GM21528 (cell line): ENCODE results near the gene TCF12.
A peak's percentile ranks its signal among the peaks of the same experiment; 100 is the strongest.

Experiments
- ATAC-seq: cut with Tn5 transposase; IDR thresholded peaks from one replicate; pipeline ENCODE4 v1.9.1; 2021; ENCODE audit warnings: mild to moderate bottlenecking, moderate library complexity; ENCODE audit not compliant: unreplicated experiment, low FRiP score

TCF12 gene

GRCh38 chr15:57305009-57305408, 386.6 kb downstream of the TCF12 start:
- ATAC-seq, result no peak

- peak; percentile 75 for ATAC-seq
These were observed 387.9 kb downstream of the TCF12 start for GRCh38 chr15:57306161-57306943.

- peak; percentile 12 for ATAC-seq
These were observed 388.5 kb downstream of the TCF12 start for GRCh38 chr15:57306944-57307411.

DNA sequence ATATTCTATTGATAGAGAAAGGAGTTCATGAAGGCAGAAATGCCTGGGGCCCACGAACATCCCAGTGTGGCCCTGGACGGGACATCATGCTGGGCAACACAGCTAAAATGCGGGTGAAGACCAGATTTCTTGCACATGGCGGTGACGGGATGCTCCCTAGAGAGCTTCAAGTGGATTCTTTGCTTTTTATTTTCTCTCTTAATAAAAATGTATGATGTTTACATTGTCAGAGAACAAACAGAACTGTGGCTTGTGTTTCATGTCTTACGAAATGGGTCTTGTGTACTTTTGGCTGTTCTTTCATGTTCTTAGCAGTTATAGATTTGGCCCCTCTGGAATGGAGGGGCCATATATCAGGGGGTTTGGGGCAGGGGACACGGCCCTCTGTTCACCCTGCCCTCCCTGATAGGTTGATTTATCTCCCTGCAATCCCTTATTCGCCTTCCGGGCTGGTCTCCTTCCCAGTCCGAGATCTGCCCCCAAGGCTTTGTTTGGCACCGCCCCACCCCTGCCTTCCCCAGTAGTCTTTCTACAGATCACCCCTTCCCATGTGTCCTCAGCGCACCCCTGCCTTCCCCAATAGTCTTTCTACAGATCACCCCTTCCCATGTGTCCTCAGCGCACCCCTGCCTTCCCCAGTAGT, 389.2 kb downstream of the TCF12 start:
- no peak for ATAC-seq

- no peak for ATAC-seq
These were observed 389.7 kb downstream of the TCF12 start for GRCh38 chr15:57308170-57308545.

DNA sequence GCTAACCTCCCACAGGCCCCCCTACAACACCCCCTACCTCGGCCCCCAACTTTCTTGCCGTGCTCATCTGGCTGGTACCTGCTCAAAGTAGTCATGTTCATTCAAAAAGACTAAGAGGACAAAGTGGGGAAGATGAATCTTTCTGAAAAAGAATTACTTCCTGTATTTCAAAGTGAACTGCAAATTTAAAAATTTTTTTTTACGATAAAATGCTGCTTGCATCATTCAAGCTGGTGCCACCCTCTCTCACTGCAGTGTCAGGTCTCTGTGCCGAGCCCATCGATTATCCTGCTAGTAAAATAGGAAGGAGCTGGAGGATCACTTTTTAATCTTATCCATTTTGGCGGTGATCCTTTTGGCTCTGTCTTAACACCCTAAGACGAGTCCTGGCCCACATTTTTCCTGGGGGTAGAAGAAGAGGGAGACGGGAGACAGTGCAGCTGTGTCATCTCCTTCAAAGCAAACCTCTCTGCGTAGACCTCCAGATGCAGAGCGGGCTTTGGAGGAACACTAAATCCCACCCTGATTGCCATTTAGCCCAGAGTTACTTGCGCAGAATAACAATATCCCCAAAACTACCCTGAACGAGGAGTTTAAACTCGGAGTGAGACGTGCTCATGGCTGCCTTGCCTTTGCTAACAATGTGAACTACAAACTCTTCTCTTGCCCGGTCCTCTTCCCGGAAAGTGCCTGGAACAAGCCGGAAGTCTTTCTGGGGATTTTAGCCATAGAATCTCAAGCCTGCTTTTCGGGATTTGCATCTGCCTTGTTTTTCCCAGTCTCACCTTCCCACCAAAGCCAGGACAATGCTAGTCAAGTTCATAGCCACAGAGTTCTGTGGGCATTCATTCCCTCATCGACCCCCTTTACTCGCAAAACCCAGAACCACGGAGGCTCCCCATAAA, 391.7 kb downstream of the TCF12 start:
- ATAC-seq, result no peak

DNA sequence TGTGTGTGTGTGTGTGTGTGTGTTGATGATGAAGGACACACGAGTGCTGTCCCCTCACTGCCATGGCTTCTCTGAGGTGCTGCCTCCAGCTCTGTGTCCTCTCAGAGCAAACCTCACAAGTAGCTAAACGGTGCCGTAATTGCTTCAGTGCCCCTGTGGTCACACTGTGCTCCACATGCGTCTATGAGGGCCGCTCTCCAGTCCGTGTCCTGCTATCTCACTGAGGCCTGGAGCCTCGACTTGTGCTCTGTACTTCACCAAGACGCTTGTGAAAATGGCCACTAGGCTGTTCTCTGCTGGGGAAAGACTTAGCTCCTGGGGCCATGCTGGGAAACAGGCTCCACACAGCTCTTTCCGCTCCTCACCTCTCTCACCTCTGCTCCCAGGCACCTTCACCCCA, 392.4 kb downstream of the TCF12 start:
- ATAC-seq, result no peak

- no peak for ATAC-seq
These were observed 393.5 kb downstream of the TCF12 start for GRCh38 chr15:57312006-57312317.

DNA sequence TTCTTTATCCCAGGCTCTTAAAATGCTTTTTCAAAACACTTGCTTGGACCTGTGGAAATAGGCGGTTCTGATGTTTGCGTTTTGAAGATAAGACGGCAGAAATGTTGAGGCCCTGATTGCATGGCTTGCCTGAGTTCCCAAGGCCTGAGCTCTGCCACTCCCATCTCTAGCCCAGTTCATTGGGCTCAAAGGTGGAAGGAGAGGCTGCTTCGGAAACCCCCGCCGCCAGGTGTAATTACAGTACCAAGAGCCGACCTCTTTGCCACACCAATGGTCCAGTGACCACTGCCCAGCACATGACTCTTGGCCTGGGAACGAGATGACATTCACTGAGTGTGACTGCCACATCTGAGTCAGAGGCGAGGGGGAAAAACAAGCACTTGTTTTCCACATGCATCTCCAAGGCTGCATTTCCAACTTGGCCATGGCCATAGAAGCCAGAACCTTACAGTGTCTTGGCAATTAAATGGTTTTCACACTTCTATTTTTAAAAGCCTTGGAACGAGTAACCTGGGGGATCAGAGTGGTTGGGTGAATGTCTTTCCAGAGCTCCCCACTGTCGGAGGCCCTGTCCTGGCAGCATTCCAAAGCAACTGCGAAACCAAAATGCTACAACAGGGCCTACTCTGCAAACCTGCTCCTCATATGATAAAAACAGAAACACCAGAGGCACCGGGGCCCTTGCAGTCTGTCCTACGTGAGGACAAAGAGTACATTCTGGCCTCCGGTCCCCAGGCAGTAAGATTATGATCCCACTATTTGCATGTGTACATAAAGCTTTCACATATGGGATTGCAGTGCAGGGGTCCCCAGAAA, 394.1 kb downstream of the TCF12 start:
- no peak for ATAC-seq

GRCh38 chr15:57313134-57313483, 394.7 kb downstream of the TCF12 start:
- ATAC-seq, result no peak

DNA sequence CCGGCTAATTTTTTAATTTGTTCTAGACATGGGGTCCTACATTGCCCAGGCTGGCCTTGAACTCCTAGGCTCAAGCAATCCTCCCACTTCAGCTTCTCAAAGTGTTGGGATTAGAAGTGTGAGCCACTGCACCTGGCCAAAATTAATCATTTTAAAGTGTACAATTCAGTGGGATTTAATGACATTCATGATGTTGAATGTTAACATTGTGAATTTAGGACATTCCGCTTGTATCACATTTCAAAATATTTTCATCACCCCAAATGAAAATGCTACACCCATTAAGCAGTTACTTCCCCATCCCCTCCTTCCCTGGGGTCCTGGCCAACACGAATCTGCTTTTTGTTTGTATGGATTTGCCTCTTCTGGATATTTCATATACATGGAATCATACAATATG, 395.8 kb downstream of the TCF12 start:
- no peak for ATAC-seq

DNA sequence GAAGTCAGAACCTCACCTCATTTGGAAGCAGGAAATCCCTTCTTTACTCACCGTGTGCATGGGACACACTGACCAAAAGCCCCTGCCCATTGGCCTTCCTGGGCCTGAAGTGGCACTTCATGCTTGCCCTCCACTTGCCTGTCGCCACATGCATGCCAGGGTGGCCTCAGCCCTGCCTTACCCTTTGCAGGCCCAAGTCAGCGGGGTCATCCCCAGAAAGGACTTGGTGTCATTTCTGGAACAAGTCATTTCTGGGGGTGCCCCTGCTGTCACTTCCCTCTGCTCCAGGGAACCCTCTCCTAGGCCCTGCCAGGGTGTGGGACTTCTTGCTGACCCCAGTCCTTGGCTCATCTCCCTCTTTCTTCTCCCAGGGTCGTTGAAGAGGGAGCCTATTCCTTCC, 398.0 kb downstream of the TCF12 start:
- no peak for ATAC-seq

- ATAC-seq, result no peak
These were observed 400.9 kb downstream of the TCF12 start for GRCh38 chr15:57319226-57319918.

DNA sequence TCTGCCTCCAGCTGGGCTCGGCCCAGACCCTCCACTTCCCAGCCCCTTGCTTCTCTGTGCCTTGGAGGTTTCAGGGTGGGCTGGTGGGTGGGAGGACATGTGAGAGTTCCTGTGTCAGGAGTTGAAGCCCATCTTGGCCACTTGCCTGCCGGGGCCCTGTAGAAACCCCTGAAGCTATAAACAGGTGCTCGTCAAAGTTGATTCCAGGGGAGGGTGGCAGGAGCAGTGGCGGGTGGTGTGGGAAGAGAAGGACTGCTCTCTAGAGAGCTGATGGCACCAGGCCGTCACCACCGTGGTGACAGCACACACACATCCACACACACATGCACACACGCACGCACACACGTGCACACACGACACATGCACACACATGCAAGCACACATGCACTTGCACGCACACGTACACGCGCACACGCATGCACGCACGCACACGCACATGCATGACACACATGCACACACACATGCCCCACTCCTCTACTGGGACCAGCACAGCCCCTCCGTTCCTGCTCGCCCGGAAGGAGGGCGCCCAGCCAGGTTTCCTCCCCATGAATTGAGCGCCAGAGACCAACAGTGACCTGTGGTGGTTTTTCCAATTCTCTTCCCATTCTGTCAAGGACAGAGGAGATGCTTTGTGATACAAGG, 401.6 kb downstream of the TCF12 start:
- no peak for ATAC-seq

DNA sequence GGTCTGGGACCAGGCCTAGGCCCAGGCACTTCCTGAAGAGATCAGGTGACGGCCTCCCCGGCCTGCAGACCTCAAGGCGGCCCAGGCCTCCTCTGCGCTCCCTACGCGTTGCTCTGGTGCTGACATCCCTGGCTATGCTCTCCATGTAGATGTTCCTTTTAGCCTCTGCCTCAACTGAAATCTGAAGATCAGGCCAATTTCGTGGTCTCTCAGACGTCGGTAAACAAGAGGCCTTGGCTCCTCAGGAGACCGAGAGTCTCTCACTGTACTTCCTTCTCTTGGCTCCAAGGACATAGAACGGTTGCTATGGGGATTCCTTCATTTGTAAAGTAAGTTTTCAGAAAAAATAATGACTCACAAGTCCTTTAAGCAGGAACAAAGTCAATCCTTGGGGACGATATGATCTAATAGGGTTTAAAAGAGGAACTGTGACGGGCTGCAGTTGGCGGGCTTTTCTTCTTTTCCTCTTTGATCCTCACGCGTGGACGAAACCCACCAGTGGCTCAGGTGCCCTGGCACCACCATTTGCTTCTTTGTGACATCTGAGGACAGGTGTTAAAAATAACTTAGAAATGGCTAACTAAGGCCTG, 402.3 kb downstream of the TCF12 start:
- no peak for ATAC-seq

DNA sequence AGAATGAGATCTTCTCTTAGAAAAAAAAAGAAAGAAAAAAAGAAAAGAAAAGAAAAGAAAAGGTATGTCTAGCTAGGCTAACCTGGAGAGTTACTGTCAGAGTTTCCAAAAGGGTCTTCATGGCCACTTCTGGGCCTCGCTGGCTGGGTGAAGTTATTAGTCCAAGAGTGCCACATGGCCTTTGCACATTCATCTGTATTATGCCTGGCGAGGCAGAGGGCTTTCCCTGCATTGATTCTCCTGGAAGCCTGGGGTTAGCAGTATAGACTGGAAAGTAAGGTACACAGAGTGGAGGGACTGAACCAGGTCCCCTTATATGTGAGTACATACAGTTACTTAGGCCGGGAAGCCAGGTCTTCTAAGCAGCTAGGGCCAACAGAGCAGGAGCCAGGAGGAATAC, 403.0 kb downstream of the TCF12 start:
- no peak for ATAC-seq

GRCh38 chr15:57321973-57322601, 403.6 kb downstream of the TCF12 start:
- no peak for ATAC-seq

DNA sequence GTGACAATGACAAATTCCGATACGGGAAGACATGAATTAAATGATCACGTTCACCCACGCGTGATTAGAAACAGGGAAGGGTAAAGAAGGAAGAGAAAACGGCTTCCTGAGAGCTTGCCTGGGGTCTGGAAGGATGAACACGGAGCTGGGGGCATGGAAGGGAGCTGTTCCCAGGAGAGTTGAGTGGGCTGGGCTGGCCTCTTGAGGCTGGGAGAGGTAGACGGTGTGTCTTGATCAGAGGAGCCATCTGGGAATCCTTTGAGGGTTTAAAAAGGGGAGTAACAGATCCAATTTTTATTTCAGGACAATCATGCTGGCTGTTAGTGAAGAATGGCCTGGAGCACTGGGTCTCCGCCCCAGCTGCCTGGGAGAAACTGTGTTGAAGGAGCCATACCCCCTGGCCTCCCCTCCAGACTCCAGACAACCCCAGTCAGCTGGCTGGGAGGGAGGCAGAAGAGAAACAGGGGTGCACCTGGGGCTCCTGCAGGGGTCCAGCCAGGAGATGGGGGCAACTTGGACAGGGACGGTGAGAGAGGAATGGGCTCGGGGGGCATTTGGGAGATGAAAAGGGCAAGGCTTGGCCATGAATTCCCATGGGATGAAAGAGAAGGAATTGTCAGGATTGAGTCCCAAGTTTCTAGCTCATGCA, 404.3 kb downstream of the TCF12 start:
- ATAC-seq, result no peak
